CD4-positive, alpha-beta T cell treated with Interleukin-17A for 4 hours (primary cell): ENCODE results near the gene SEMA4G.
A peak's percentile ranks its signal among the peaks of the same experiment; 100 is the strongest.
"Not testable (repeated sequence)": the region's sequence is repeated elsewhere in the genome, so short reads cannot be mapped to it uniquely, and the experiment has no call there.

Experiments used
- DNase-seq: peaks from one replicate; pipeline ENCODE4 v3.0.0-alpha.2; 2020; ENCODE audit warnings: mixed read lengths

Gene SEMA4G

DNA sequence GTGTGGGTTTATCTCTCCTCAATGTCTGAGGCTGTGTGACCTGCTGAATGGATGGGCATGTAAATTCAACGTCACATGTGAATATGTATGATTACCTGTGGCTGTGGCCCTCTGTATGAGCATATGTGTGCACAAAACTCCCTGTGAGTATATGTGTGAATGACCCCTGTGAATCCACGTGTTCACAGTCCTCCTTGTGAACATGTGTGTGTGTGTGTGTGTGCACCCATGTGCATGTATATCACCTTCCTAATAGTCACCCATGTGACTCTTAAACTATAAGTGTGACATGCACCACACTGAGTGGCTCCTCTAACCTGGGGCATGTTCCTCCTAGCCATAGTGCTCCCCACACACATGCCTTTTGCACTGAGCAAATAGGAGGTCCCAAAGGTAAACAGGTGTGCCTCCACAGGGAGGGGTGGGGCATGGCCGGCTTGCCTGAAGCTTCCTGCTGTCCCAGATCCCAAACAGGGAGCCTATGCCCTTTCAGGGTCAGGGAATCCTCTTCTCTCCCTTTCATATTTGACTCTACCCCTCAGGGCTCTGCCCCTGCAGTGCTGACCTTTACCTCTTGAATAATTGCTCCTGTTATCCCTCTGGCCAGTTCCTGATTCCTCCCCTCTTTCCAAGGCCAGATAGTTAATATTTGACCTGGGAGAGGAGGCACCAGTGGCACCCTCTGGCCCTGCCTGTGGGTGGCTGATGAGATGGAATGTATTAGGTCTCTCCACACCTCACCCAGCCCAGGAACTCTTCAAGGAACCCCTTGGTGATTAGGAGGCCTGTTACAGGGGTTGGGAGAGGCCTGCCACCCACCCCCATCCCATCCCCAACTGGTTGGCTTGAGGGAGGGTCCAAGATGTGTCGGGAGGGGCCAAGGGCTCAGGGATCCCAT is 1.9 kb downstream of the SEMA4G start:
- no peak for DNase-seq

DNA sequence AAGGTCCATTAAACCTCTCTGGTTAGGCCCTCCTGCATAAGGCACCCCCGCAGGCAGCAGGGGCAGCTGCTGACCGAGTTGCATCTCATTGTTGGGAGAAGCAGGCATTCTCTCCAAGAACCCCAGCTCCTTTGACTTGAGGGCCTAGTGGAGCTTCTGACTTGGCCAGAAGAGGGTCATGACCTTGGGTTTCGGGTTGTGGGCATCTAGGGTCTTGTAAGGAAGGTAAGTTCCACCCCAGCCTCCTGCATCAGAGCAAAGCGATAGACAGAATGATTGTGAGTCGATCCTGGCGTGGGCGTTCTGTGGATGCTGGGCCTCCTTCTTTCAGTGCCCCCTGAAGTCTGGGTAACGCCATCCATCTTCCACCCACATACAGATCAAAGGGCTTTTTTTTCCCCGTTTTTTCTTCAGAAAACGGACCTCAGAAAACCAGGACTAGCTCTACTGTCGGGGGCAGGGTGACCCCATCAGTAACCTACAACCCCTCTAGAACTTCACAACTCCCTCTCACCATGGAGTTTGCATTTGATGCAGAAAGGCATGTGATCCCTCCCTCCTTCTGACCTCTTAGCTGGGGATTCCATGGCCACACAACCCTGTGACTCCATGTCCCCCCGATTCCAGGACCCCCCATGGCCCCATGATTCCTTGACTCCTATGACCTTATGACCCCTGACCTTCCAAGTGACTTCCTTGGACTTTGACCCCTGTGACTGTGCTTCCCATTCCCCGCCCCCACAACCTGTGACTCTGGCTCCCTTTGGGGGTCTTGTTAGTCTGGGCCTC is 3.0 kb downstream of the SEMA4G start:
- no peak for DNase-seq

DNA sequence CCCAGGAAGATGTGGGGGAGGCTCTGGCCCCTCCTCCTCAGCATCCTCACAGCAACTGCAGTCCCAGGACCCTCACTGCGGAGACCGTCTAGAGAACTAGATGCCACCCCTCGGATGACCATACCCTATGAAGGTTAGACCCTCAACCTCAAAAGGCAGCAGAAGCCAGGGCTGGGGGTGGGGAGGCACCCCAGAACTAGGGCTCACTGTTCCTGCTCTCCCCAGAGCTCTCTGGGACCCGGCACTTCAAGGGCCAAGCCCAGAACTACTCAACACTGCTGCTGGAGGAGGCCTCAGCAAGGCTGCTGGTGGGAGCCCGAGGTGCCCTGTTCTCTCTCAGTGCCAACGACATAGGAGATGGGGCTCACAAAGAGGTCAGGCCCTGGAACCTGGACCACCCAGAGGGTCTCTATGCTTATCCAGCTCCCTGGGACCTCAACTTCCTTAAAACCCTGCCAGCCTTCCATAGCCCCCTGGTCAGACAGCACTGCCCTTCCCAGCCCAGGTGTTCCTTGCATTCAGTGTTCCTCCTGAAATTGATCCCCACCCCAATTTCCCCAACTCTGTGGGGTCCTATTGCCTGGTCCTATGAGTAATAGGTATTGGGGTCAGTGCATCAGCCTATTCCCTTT is 3.7 kb downstream of the SEMA4G start:
- no peak for DNase-seq

DNA sequence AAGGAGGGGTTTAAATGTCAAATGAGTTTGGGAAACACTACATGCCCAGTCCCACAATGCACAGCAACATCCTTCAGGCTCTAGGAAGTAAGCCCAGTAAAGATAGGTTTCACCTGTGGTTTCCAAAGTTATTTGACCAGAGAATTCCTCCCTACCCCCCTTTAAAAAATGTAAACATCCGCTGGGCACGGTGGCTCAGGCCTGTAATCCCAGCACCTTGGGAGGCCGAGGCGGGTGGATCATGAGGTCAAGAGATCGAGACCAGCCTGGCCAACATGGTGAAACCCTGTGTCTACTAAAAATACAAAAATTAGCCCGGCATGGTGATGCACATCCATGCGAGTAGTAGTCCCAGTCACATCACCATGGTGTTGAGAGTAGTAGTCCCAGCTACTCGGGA is 6.1 kb downstream of the SEMA4G start:
- not testable (repeated sequence) for DNase-seq

DNA sequence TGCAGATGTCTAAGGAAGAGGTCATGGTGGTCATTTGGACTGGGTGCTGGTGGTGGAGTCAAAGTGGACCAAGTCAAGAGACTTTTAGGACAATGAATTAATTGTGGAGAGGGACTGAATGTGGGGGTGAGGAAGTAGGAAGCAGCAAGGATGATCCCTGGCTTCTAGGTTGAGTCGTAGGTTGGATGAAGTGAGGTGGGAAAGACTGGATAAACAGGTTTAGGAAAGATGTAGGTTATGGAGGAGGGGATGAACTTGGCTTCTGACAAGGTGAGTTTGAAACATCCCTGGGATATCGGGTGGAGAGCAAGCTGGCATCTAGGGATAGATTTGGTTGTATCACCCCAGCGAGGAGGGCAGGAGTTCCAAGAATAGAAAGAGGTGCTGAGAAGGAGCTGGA is 7.6 kb downstream of the SEMA4G start:
- DNase-seq = no peak

DNA sequence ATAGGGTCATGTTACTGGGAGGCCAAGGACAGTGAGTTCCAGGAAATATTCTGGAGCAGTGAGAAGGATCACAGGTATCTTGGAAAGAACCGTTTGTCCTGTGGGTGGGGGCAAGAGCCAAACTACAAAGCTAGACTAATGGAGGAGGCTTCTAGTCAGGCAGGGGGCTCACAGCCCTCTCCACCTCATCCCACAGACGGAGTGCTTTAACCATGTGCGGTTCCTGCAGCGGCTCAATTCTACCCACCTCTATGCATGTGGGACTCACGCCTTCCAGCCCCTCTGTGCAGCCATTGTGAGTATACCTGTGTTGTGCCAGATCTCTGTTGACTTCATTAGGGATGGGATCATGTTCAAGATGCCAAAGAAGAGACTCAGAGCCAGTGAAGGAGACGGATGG is 8.1 kb downstream of the SEMA4G start:
- no peak for DNase-seq

DNA sequence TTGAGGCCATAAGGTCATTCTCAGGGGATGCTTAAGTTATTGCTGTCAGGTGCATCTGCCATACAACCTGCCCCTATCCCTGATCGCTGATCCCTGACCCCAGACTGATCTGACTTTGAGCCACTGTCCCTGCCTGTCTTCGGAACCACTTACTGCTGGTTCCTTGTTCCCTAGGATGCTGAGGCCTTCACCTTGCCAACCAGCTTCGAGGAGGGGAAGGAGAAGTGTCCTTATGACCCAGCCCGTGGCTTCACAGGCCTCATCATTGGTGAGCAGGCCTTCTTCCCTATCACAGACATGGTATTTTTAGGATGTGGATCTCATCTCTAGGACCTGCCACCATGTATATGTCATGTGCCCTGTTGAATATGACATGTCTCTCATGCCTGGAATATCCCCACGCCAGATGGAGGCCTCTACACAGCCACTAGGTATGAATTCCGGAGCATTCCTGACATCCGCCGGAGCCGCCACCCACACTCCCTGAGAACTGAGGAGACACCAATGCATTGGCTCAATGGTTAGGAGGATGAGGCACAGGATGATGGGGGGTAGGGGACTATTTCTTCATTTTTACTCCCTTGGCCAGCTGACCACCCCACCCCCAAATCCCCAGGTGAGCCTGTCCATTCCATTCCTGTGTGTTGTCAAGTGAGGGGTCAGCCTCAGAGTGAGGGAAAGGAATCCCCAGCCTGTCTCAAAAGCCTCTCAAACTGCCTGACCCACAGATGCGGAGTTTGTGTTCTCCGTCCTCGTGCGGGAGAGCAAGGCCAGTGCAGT is 9.0 kb downstream of the SEMA4G start:
- DNase-seq = no peak

DNA sequence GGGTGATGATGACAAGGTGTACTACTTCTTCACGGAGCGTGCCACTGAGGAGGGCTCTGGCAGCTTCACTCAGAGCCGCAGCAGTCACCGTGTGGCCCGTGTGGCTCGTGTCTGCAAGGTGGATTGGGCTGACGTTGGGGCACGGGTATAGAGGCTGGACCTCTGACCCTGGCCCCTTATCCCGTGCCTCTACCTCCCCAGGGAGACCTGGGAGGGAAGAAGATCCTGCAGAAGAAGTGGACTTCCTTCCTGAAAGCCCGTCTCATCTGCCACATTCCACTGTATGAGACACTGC is 9.5 kb downstream of the SEMA4G start:
- DNase-seq = no peak

DNA sequence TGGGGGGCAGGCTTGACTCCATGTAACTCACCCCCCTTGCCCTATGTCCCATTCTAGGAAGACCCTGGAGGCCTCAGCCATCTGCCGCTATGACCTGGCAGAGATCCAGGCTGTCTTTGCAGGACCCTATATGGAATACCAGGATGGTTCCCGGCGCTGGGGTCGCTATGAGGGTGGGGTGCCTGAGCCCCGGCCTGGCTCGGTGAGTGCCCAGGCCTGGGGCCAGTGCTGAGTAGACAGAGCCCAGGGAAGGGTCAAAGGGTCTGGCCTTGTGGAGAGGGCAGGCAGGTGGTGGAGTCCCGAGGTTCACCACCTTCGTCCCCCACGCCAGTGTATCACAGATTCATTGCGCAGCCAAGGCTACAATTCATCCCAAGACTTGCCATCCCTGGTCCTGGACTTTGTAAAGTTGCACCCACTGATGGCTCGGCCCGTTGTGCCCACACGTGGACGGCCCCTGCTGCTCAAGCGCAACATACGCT is 10.5 kb downstream of the SEMA4G start:
- no peak for DNase-seq

DNA sequence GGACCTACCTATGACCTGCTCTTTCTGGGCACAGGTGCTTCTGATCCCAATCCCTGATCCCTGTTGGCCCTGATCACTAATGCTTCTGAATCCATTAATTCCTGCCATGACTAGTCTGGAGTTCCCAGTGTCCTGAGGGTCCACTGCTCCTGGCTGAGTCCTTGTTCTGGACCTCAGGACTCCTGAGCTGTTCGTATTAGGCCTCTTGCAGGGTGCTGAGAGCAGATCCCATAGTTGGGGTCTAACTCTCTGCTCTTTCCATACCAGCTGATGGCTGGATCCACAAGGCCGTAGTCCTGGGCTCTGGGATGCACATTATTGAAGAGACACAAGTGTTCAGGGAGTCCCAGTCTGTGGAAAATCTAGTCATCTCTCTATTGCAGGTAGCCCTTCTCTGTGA is 11.0 kb downstream of the SEMA4G start:
- no peak for DNase-seq

DNA sequence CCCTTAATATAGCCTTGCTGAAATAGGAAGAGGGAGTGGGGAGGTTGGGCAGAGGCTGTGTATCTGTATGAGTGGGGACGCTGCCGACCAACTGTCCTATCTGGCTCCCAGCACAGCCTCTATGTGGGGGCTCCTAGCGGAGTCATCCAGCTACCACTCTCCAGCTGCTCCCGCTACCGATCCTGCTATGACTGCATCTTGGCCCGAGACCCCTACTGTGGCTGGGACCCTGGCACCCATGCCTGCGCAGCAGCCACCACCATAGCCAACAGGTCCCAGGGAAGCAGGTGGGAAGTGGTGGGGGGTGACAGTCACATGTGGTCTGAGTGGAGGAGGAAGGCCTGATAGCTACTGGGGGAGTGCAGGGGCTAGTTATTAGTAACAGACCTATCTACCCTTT is 11.4 kb downstream of the SEMA4G start:
- DNase-seq = no peak

DNA sequence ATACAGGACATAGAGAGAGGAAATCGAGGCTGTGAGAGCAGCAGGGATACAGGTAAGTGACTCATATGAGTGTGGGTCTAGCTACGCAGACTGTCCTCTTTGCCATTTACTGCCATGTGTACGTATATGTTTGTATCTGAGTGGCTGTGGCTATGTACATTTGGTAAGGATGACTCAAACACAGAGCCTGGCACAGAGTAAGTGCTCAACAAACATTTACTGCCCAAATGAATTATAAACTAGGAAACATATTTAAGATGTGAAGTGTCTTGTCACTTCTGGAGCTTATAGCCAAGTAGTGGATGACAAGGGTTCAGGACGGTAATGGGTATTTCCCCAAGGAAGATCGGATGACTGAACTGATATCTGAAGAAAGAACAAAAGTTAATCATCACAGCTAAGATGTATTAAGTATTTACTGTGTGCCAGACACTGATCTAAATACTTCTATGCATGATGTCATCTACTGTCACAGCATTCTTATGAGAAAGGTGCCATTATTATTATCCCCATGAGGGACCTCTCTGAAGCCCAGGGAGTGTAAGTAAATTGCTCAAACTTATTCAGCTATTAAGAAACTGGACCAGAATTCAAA is 12.0 kb downstream of the SEMA4G start:
- DNase-seq = no peak

DNA sequence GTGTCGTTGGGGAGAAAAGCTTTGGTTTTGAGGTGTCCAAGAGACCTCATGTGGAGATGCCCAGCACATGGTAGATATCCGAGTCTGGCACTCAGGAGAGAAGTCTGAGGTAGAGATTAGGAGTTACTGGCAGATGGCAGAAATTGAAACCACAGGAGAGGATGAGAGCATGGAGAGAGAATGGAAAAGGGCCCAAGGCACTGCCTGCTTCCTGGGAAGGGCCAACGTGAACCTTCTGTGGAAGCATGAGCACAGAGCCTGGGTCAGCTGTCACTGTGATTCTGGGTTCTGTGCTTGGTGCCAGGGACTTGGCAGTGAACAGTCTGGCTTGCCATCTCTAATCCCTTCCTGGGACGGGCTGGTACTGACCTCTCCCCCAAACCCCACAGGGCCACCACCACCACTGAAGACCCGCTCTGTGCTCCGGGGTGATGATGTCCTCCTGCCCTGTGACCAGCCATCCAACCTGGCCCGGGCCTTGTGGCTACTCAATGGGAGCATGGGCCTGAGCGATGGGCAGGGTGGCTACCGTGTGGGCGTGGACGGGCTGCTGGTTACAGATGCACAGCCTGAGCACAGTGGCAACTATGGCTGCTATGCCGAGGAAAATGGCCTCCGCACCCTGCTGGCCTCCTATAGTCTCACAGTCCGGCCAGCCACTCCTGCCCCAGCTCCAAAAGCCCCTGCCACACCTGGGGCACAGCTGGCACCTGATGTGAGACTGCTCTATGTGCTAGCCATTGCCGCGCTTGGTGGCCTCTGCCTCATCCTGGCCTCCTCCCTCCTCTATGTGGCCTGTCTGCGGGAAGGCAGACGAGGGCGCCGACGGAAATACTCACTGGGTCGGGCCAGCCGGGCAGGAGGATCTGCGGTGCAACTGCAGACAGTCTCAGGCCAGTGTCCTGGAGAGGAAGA is 13.9 kb downstream of the SEMA4G start:
- DNase-seq = no peak

DNA sequence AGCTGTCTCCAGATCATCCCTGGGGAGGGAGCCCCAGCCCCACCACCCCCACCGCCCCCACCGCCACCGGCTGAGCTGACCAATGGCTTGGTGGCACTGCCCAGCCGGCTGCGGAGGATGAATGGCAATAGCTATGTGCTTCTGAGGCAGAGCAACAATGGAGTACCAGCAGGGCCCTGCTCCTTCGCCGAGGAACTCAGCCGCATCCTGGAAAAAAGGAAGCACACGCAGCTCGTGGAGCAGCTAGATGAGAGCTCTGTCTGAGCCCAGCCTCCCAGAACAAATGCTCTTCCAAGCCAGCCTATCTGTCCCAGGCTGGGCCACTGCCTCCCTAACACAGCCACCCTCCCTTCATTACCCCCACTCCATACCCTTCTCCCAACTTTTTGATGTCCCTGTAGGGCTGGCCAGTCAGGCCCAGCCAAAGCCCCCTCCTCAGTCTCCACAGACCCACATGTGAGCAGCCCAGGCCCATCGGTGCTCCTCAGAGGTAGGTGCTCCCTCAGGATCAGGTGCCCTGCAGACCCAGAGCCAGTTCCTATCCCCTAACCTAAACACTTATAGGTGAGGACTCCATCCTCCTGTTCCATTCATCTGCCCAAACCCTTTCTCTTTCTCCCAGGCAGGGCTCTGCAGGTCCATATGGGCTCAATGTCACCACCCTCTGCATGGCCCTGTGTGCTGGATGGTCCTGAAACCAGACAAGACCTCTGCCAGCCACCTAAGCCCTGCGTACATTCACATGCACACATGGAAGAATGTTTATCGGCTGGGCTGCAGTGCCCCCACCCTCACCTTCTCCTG is 14.8 kb downstream of the SEMA4G start:
- DNase-seq = no peak

DNA sequence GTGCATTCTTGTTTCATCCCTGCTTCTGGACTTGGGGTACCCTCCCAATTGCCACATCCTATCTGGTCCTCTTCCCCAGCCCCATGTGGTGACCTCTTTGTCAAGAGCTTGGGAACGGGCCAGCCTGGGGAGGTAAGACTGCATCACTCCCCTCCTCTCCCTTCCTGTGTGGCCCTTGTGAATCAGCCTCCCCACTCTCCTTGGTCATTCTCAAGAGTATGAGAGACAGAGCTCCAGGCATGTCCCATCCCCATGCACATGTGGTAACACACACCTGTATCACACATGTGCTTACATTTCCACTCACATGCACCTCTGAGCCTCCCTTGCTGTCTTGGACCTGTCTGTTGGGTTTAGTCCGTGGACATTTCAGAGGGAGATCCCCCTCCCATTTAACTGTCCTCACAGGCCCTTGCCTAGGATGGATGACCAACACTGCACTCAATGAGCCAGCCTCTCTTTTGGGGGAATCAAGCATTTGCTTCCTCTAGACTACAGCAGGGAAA is 15.4 kb downstream of the SEMA4G start:
- no peak for DNase-seq

DNA sequence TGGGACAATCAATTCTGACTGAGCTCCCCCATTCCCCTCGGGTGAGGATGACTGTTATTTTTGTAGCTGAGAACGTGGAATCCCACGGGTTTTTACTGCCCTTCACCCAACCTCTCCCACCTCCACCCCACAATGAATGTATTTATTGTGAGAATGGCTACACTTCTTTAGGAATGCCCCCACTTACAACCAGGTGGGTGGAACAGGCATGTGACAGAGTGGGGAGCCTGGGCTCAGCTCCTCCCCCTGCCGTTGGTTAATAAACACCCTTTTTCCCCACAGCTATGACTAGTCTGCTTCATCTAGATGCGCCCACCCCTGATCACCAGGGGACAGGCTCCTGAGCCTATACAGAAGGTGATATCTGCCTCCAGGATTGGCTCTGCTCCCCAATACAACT is 16.0 kb downstream of the SEMA4G start:
- no peak for DNase-seq

DNA sequence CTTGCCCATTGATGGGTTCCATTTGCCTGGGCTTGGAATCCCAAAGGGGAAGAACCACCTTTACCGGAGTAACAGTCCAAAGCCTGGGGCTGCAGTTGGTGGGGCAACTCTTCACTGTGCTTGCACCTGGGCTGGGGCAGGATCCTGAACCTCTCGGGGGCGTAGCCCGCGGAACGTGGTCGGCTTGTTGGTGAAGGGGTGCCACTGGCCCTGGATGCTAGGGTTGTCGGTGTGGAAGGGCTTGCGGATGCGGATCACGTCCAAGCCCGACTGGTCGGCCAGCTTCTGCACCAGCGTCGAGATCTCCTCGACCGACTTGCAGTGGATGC is 17.3 kb downstream of the SEMA4G start:
- no peak for DNase-seq

DNA sequence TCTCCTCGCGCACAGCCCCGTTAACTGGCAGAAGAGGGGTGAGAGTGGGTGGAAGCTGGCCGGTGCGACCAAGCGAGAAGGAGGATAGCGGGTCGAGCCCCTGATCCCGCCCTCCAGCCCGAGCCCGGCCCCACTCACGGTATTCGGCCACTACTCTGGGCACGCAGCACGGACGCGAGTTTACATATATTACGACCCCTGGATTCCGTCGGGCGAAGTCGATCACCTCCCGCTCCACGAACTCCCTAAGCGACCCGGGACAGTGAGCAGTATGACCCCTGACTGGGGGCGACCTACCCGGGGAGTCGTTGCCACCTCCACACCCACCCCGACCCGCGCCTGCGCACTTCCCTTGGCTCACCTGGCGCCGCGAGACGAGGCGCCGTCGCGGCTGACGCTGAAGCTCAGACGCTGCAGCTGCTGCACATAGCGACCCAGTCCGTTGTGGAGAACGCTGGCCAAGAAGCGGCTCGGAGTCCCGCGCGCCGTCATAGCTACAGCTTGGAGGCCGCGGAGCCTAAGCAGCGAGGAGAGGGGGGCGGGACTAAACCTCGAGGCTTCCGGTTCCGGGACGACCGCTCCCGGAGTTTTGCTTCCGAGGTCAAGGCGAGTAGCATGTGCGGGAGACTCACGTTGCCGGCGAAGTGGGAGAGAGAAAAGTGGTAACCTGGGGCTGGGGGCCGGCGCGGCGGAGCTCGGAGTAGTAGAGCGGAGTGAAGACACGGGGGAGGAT is 17.8 kb downstream of the SEMA4G start, which contains the start of the genes MRPL43 and TWNK:
Gene MRPL43 (minus strand): TSS at position 546 of the 733 bp plus-strand sequence. CDS start 54 bp downstream, at position 492.
Gene TWNK (plus strand): TSS at position 592 of the 733 bp plus-strand sequence. CDS start 668 bp downstream, outside the sequence.
- peak; percentile 88 for DNase-seq

DNA sequence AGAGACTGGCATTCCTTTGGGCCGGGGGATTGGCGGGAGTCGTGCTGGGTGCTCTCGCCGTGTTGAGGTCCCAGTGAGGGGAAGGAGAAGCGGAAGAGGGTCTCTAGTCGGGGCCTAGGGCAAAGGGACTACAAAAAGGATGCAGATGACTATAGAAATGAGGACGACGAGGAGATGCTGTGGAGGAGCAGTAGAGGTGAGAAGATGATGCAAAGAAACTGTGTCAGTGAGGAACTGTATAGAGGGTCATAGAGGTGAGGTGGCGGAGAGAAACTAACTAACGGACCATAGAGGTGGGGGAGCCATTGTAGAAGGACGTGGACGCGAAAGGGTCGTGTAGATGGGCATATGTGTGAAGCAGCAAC is 18.4 kb downstream of the SEMA4G start:
- DNase-seq = no peak
